Choroid plexus epithelial cell (primary cell): ENCODE results near the gene CPSF4L.
A peak's percentile ranks its signal among the peaks of the same experiment; 100 is the strongest.

Source experiments
- DNase-seq: peaks from one replicate; pipeline ENCODE4 v3.0.0-alpha.2; 2010; ENCODE audit warnings: low read depth
- H3K4me3 ChIP-seq: 2 replicates; pipeline ENCODE4 v1.5.1; 2011; ENCODE audit warnings: low read depth, mild to moderate bottlenecking, control low read depth, low read length, moderate library complexity
- CTCF ChIP-seq: conservative IDR thresholded peaks from 2 replicates; pipeline ENCODE4 v1.5.1; 2011; ENCODE audit warnings: low read depth, mild to moderate bottlenecking, control low read depth, inconsistent platforms, low read length, moderate library complexity

The CPSF4L gene

GRCh38 chr17:73249700-73250099 is 12.0 kb downstream of the CPSF4L start:
- no peak for TF ChIP-seq CTCF
- no peak for DNase-seq
- H3K4me3 ChIP-seq: no peak overlapping the region

DNA sequence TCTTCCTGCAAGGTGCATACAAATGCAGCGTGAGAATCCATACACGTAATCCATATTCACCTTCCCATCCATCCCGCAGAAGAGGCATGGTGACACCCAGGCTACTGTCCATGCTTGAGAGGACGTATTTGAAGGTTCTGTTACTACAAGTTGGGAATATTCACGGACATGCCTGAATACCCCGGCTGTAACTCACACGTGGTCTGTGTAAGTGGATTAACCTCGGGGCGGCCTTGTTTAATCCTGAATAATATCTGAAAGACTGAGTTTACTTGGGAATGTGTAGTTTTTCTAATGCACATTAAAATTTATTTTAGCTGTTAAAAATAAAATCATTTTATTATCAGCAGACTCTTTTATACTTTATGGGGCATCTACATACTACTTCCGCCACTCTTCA is 13.1 kb downstream of the CPSF4L start:
- H3K4me3 ChIP-seq: no peak overlapping the region
- TF ChIP-seq CTCF: no peak
- DNase-seq: no peak

DNA sequence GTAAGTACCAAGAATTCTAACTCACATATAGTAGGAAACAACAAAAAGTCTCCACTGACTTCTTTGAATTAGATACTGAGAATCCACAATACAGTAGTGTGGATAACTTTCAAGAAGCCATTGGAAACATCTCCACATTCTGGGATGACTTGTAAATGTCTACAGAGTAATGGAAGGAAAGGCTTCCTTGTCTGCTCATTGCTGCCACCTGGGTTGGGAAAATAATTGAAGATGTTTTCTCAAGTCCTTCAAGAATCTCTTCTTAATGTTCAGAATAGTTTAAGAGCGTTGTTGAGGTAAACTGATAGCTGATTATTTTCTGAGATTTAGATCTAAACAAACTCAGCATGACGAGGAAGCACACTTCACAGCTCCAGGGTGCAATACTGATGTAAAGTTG is 14.0 kb downstream of the CPSF4L start:
- H3K4me3 ChIP-seq: no peak overlapping the region
- DNase-seq: peak; percentile 59
- TF ChIP-seq CTCF: peak; percentile 55

- H3K4me3 ChIP-seq: no peak overlapping the region
- TF ChIP-seq CTCF: no peak
- no peak for DNase-seq
Measured at GRCh38 chr17:73240561-73240960, 21.1 kb downstream of the CPSF4L start.

DNA sequence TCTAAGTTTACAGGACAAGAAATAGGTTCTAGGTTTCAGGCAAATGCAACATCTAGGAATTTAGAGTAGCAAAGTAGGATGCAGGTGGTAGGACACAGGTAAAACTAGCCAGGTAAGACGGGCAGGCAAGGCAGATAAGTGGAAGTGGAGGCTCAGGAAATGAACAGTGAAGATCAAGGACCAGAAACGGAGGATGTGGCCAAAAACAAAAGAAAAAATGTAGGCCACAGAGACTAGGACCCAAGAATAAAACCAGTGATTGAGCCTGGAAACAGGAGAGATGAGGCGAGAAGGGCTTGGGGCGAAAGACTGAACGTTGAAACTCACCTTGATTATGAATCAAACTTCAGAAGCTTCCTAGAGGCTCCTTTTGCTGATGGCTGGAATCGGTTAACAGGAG is 24.0 kb downstream of the CPSF4L start:
- TF ChIP-seq CTCF: no peak
- DNase-seq: no peak
- no peak overlapping the region for H3K4me3 ChIP-seq

DNA sequence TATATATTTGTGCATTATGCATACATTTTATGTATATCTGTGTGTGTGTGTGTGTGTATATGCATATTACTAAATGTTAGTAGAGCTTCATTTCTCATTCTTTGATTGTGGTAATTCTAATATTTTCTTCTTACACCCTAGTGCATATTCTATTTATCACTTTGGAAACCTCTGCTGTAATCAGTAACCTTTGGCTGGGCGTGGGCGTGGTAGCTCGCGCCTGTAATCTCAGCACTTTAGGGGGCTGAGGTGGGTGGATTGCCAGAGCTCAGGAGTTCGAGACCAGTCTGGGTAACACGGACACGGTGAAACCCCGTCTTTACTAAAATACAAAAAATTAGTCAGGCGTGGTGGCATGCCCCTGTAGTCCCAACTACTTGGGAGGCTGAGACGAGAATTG is 26.9 kb downstream of the CPSF4L start:
- no peak for TF ChIP-seq CTCF
- no peak for DNase-seq
- H3K4me3 ChIP-seq: no peak overlapping the region

DNA sequence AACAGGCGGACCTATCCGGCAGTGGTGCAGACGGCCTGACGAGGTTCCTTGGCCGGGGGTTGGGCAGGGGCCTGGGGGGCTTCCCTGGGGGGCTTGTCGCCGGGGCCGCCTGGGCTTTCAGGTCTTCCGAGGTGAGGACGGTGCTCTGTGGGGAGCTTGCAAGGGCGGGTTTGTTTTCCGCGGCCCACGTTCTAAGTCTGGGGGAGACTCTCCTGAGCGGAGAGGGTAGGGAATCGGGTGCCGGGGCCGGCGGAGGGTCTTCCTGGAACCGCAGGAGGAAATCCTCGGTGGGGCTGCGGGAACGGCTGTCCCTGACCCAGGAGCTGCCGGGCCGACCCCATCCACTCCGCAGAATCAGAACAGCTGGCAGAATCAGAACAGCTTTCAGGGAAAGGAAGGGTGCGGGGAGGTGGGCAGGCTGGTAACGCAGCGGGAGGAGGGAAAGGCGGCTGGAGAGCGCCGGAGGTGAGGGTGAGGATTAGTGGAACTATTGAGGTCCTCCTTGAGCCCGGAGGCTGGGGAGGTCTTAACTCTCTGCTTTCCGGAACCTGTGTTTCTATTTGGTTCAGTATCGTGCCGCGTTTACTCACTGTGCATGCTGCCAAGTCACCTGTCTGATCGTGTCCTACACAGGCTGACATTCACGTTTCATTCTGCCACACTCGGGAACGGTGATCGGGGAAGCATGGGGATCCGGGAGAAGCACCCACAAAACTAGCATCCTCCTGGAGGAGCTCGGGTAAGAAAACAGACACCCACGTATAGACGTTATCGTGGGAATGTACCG is 28.9 kb downstream of the CPSF4L start:
- no peak for TF ChIP-seq CTCF
- DNase-seq: peak; percentile 43
- peak overlapping the region; percentile 97 for H3K4me3 ChIP-seq
